Smooth muscle cell (in vitro differentiated cells): ENCODE data around the gene CERT1. TPM values are rescaled to one million over a fixed set of nuclear protein-coding genes. Genes with fewer than 3 reads are reported as not detected.

Source experiments
- DNase-seq: peaks from one replicate; lab custom pipeline; 2025; ENCODE audit not compliant: unreplicated experiment; lab: John Stamatoyannopoulos, UW
- H2AFZ ChIP-seq: fragments of 200-600 bp; sonication (generic); 2 replicates; pipeline ENCODE4 v1.6.0; 2016; ENCODE audit warnings: antibody characterized with exemption, low read depth, mild to moderate bottlenecking
- H3F3A ChIP-seq: fragments of 200-600 bp; sonication (generic); 2 replicates; pipeline ENCODE4 v1.6.0; 2017; ENCODE audit warnings: antibody characterized with exemption, low read depth
- H3K27ac ChIP-seq: fragments of 200-600 bp; sonication (generic); 2 replicates; pipeline ENCODE4 v1.5.1; 2016; ENCODE audit warnings: low read depth, mild to moderate bottlenecking
- H3K27me3 ChIP-seq: fragments of 200-600 bp; sonication (generic); 2 replicates; pipeline ENCODE4 v1.6.1; 2016; ENCODE audit warnings: low read depth, mild to moderate bottlenecking
- H3K36me3 ChIP-seq: fragments of 200-600 bp; sonication (generic); 2 replicates; pipeline ENCODE4 v1.5.1; 2016; ENCODE audit warnings: low read depth
- H3K4me1 ChIP-seq: fragments of 200-600 bp; sonication (generic); 2 replicates; pipeline ENCODE4 v1.5.1; 2016; ENCODE audit warnings: low read depth
- H3K4me2 ChIP-seq: fragments of 200-600 bp; sonication (generic); 2 replicates; pipeline ENCODE4 v1.6.0; 2016; ENCODE audit warnings: mild to moderate bottlenecking
- H3K4me3 ChIP-seq: fragments of 200-600 bp; sonication (generic); 2 replicates; pipeline ENCODE4 v1.5.1; 2016; ENCODE audit warnings: mild to moderate bottlenecking
- H3K79me2 ChIP-seq: fragments of 200-600 bp; sonication (generic); 2 replicates; pipeline ENCODE4 v1.6.0; 2016; ENCODE audit warnings: low read depth, mild to moderate bottlenecking
- H3K9ac ChIP-seq: fragments of 200-600 bp; sonication (generic); 2 replicates; pipeline ENCODE4 v1.6.0; 2016; ENCODE audit warnings: low read depth
- H3K9me3 ChIP-seq: fragments of 200-600 bp; sonication (generic); replicated peaks from 2 replicates; pipeline ENCODE4 v1.5.1; 2016; ENCODE audit warnings: low read depth
- H4K20me1 ChIP-seq: fragments of 200-600 bp; sonication (generic); 2 replicates; pipeline ENCODE4 v1.6.0; 2016; ENCODE audit warnings: low read depth
- CTCF ChIP-seq: fragments of 200-600 bp; sonication (generic); IDR thresholded peaks from 2 replicates; pipeline ENCODE4 v1.5.1; 2017; ENCODE audit warnings: borderline replicate concordance, mild to moderate bottlenecking, antibody characterized with exemption; ENCODE audit not compliant: insufficient read depth, poor library complexity, severe bottlenecking
- WGBS: methylation state at CpG from one replicate; pipeline ENCODE4 v1.1.7; 2016; ENCODE audit warnings: low lambda C conversion rate; 5-methylcytosine and 5-hydroxymethylcytosine counted together
- polyA plus RNA-seq: library from polyadenylated mRNA; unstranded; fragments of >200 nt; fragmentation: Nextera tagmentation; extraction: Ambion mirVana; gene quantifications from 2 replicates; pipeline ENCODE4 v1.2.1, GENCODE V29; 2016
- total RNA-seq: library from RNA; depleted of rRNA; stranded (reverse); fragments of >200 nt; gene quantifications from 2 replicates; pipeline ENCODE4 v1.2.3, GENCODE V29; 2014

Gene CERT1
- total and polyA plus RNA-seq, 2 experiments from 2014 or later = 9.1 to 31.0 TPM

GRCh38 chr5:75532190-75532589 is 20.8 kb upstream of the CERT1 start:
- no peak overlapping the region for H3K27ac ChIP-seq
- H2AFZ ChIP-seq = no peak overlapping the region
- no peaks in the 10 kb centered on the region for H3K4me1 ChIP-seq
- H3K79me2 ChIP-seq = peaks cover 80% of the 10 kb centered on the region
- H3K4me2 ChIP-seq = no peak overlapping the region
- TF ChIP-seq CTCF = no peak
- H3K36me3 ChIP-seq = peaks cover 6% of the 10 kb centered on the region
- 98% methylated on average over 2 of the region's 2 CpGs for WGBS
- H3K9me3 ChIP-seq = no peaks in the 10 kb centered on the region
- peaks cover 45% of the 10 kb centered on the region for H4K20me1 ChIP-seq
- H3K4me3 ChIP-seq = no peak overlapping the region
- no peaks in the 10 kb centered on the region for H3K27me3 ChIP-seq
- peaks cover 8% of the 10 kb centered on the region for H3F3A ChIP-seq
- DNase-seq = no peak
- no peak overlapping the region for H3K9ac ChIP-seq

- no peak for TF ChIP-seq CTCF
- H3K4me3 ChIP-seq = no peak overlapping the region
- H3K4me1 ChIP-seq = no peaks in the 10 kb centered on the region
- H3K36me3 ChIP-seq = no peaks in the 10 kb centered on the region
- peaks cover 8% of the 10 kb centered on the region for H3F3A ChIP-seq
- no peak overlapping the region for H3K27ac ChIP-seq
- no peaks in the 10 kb centered on the region for H3K27me3 ChIP-seq
- H3K4me2 ChIP-seq = no peak overlapping the region
- H3K9ac ChIP-seq = no peak overlapping the region
- H3K79me2 ChIP-seq = peaks cover 80% of the 10 kb centered on the region
- H4K20me1 ChIP-seq = peaks cover 50% of the 10 kb centered on the region
- no peak for DNase-seq
- no peak overlapping the region for H2AFZ ChIP-seq
- H3K9me3 ChIP-seq = no peaks in the 10 kb centered on the region
These were observed 17.8 kb upstream of the CERT1 start for GRCh38 chr5:75529185-75529584.

- TF ChIP-seq CTCF = no peak
- Histone ChIP-seq H4K20me1 (peaks cover 50% of the 10 kb centered on the region), H3K9me3 (peaks cover 5% of the 10 kb centered on the region), H2AFZ (no peak overlapping the region), H3F3A (no peaks in the 10 kb centered on the region), H3K4me1 (no peaks in the 10 kb centered on the region), H3K27ac (no peak overlapping the region), H3K79me2 (peaks cover 82% of the 10 kb centered on the region), H3K4me2 (no peak overlapping the region), H3K4me3 (no peak overlapping the region), H3K27me3 (no peaks in the 10 kb centered on the region), H3K36me3 (peaks cover 6% of the 10 kb centered on the region), H3K9ac (no peak overlapping the region)
- no peak for DNase-seq
- WGBS = 90% methylated on average over 2 of the region's 2 CpGs
These were observed 14.6 kb upstream of the CERT1 start for GRCh38 chr5:75526070-75526469.

GRCh38 chr5:75525344-75525743 is 13.9 kb upstream of the CERT1 start:
- H3K79me2 ChIP-seq = peaks cover 89% of the 10 kb centered on the region
- H3K4me1 ChIP-seq = no peaks in the 10 kb centered on the region
- no peak overlapping the region for H3K4me2 ChIP-seq
- no peak overlapping the region for H2AFZ ChIP-seq
- H3K36me3 ChIP-seq = peaks cover 10% of the 10 kb centered on the region
- no peak for DNase-seq
- H3F3A ChIP-seq = no peaks in the 10 kb centered on the region
- H4K20me1 ChIP-seq = peaks cover 50% of the 10 kb centered on the region
- no peak overlapping the region for H3K27ac ChIP-seq
- no peak for TF ChIP-seq CTCF
- H3K9ac ChIP-seq = no peak overlapping the region
- H3K27me3 ChIP-seq = no peaks in the 10 kb centered on the region
- H3K4me3 ChIP-seq = no peak overlapping the region
- 100% methylated on average over 1 of the region's 1 CpG for WGBS
- peaks cover 12% of the 10 kb centered on the region for H3K9me3 ChIP-seq
